NCI-H128 (cell line): Measurements from ENCODE around the gene PIGB.
"Not testable (repeated sequence)": the region's sequence is repeated elsewhere in the genome, so short reads cannot be mapped to it uniquely, and the experiment has no call there.

Experiments used
- DNase-seq: peaks from one replicate; lab custom pipeline; 2025; ENCODE audit not compliant: unreplicated experiment; lab: John Stamatoyannopoulos, UW

The PIGB gene

DNA sequence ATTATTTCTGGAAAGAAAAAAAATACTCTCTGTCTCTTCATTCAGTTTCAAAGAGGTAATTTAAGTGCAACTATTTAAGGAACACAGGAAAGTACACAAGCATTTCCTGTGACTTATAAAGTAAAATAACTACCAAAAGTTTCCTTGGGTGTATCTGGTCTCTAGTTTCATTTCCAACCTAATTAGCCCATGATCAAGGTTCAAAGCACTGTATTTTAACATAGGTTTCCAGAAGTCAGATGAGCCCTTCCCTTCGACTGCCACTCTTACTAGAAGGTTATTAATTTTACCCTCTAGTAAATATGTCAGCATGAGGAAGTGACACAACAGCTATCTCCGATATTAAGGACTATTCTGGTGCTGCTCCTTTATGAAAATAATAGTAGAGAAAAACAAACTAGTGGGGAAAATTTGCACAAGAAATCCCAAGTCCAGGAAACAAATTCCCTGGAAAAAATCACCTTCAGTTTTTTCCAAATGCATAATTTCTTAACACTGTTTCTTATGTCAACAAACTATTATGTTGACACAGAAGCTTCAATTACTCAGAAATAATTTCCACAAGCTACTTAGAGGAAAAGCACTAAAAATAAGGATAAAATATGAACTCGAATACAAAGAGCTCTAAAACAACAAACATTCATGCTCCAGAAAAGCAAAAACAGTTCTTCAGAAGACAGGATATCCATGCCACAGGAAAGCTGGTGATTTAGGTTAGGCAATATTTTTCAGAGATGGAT, 53.8 kb downstream of the PIGB start:
- DNase-seq, result no peak

DNA sequence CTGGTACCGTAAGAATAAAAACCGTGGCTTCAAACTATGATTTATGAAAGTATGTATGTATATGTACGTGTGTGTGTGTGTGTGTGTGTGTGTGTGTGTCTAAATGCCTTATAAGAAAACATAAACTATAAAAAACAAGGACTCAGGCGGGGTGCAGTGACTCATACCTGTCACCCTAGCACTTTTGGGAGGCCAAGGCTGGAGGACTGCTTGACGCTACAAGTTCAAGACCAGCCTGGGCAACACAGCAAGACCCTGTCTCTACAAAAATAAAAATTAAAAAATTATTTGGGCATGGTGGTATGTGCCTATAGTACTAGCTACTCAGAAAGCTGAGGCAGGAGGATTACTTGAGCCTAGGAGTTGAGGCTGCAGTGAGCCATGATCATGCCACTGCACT, 60.1 kb downstream of the PIGB start:
- no peak for DNase-seq

DNA sequence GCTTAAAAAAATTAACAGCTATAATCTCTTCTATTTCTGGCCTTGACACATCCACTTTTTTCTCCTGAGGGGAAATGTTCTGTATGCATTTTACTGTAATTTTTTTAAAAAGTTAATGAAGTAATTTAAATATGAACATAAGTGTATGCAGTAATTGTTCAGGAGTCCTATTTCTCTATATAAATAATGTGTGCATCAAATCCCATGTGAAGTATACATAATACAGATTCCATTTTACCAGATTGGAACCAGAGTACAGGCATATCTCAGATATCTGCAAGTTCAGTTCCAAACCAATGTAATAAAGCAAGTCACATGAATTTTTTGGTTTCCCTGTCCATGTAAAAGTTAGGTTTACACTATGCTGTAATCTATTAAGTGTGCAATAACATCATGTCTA, 62.6 kb downstream of the PIGB start:
- DNase-seq, result no peak

DNA sequence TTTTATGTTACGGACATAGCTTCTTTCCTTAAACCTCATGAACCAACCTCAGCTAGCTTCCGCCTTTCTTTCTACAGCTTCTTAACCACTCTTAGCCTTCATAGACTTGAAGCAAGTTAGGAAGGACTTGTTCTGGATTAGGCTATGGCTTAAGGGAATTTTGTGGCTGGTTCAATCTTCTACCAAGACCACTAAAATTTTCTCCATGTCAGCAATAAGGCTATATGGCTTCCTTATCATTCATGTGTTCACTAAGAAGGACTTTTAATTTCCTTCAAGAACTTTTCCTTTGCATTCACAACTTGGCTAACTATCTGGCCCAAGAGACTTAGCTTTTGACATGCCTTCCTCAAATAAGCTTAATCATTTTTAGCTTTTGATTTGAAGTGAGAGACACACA, 64.7 kb downstream of the PIGB start:
- DNase-seq, result no peak

DNA sequence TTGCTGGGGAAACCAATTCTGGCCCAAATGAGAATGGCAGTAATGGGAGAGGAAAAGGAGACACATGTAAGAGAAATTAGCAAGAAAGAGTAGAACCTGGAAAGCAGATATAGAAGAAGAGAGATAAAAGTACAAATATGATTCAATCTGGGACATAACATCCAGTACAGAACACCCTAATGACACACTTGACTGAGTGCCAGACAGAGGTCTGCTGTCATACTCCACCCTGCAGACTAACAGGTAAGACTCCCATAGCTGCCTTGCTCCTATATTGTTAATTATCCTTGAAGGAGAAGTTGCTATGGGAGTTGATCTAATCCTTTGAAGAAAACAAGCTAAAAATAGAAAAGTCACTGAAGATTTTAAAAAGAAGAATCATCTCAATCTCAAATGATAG, 68.0 kb downstream of the PIGB start:
- no peak for DNase-seq

DNA sequence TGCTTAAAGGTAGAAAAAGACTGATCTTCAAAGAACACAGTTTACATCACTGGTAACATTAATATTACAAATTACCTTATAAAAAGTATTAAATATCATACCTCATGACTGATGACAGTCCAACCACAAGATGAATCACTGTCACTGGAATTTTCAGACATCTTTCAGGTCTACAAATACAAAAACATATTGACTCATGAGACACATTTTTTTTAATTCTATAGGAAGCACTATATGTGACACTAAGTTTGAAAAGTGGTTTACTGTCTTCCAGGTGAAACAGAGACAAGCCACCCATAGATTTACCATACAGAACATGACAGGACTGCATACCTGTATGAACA, 70.2 kb downstream of the PIGB start:
- no peak for DNase-seq

DNA sequence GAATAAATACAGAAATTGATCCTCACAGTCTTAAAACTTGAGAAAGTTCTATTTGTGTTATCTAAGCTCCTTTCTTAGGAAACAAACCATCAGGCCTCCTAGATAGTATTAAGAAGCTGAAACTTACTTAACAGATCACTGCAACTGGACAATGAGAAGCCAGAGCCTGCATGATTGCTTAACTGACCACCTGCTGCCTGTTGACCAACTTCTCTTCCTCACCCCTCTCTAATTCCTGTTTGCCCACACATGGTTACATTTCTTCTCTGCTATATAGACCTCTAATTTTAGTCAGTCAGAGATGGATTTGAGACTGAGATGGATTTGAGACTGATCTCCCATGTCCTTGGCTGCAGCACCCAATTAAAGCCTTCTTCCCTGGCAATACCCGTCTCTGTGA, 75.7 kb downstream of the PIGB start:
- no peak for DNase-seq

DNA sequence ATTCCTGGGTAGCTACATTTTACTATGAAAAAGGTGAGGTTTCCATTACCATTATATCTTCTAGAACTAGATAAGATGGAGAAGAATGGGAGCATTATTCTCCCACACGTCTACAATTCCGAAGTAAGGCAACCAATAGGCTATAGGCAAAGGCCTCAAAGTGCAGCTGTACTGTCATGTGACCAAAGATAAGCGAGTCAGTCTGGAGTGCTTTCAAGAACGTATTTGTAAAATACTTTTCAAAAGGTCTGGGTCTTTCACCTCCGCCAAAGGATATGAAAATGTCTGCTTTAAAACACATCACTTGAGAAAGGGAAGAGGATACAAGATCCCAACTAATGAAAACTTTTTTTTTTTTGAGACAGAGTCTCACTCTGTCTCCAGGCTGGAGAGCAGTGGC, 79.2 kb downstream of the PIGB start:
- no peak for DNase-seq

DNA sequence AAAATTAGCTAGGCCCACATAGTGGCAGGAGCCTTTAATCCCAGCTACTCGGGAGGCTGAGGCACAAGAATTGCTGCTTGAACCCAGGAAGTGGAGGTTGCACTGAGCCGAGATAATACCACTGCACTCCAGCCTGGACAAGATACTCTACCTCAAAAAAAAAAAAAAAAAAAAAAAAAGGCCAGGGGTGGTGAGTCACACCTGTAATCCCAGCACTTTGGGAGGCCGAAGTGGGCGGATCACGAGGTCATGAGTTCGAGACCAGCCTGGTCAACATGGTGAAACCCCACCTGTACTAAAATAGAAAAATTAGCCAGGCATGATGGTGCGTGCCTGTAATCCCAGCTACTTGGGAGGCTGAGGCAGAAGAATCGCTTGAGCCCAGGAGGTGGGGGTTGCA, 81.0 kb downstream of the PIGB start:
- DNase-seq, result not testable (repeated sequence)

DNA sequence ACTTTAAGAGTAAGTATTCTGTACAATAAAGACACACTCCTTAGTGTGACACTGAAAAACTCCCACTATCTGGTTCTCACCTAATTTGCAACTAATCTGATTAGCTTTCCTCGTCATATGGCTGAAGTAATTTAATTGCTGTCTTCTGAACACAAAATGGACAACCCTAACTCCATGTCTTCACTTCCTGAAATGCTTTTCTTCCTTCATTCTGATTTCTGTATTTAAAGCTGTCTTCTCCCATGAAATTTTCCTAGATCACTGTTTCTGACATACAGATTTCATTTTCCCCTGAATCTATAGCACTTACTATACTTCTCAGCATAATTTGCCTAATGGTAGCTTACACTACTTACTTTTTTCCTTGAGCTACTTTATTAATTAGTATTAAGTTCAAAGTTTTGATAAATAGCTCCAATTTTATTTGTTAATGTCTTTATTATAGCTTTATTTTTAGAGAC, 82.8 kb downstream of the PIGB start:
- DNase-seq, result no peak

DNA sequence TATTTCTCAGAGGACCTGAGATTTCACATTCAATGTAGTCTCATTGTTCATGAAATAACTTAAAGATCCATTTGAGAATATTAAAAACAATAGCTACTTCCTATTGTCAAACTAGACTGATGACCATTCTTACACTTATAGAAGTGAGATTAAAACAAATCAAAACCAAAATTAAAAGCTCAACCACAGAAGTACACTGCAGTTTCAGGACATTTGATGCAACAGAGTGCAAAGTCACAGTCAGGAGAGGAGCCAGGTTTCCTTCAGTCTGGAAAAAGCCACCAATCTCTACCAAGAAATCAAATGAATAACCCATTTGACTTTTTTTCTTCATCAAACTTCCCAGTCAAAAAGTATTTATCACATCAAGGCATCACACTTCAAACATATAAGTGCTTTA, 83.7 kb downstream of the PIGB start:
- no peak for DNase-seq

DNA sequence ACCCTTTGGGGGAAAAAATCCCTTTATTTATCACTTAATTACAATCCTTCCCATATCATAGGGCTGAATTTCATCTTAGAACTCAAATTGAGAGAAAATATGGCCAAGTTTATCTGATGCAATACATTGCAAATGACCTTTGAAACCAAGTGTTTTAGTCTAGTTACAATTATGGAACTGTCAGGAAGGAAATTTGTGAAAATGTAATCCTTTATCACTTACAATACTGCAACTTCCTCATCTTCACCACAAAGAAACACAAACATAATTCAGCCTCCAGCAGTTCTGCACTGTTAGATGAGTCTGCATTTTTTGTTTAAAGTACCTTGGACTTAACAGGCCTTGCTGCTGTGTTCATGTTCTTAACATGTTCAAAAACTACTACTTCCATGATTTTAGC, 84.5 kb downstream of the PIGB start:
- no peak for DNase-seq
